ENCODE results near the gene GNAI3. TPM values are rescaled to one million over a fixed set of nuclear protein-coding genes. Genes with fewer than 3 reads are reported as not detected.
A peak's percentile ranks its signal among the peaks of the same experiment; 100 is the strongest.

GNAI3 gene
- total and polyA plus RNA-seq, 2 donors (not counting 3 experiments of a cell fraction or from before 2014, with no cell fraction given), result 5.0 to 14.0 TPM

GRCh38 chr1:109643385-109644230, 95.2 kb downstream of the GNAI3 start:
- Histone ChIP-seq H3K27me3 (ENCODE audit: control insufficient read depth in 2 of 2, insufficient read depth in 2 of 2, low read length in 2 of 2) (no peaks in the 10 kb centered on the region), H4K20me1 (replicated peaks; ENCODE audit: control insufficient read depth, extremely low read depth, insufficient read depth, low read length) (no peaks in the 10 kb centered on the region), H3K4me3 (replicated peaks in 1 of 3; ENCODE audit: insufficient read depth in 1 of 3, low read depth in 1 of 3, low read length in 3 of 3) (no peak overlapping the region), H3K4me1 (ENCODE audit: control insufficient read depth, extremely low read depth, insufficient read depth, low read length) (no peaks in the 10 kb centered on the region), H3K9me1 (replicated peaks; ENCODE audit: control insufficient read depth, extremely low read depth, insufficient read depth, low read length) (no peaks in the 10 kb centered on the region), H3K9me3 (replicated peaks; ENCODE audit: control insufficient read depth, insufficient read depth, low read length) (no peaks in the 10 kb centered on the region), H3K36me3 (ENCODE audit: control insufficient read depth in 2 of 2, extremely low read depth in 1 of 2, insufficient read depth in 2 of 2, low read length in 2 of 2) (no peaks in the 10 kb centered on the region), H3K27ac (ENCODE audit: insufficient read depth, low read depth, low read length) (no peak overlapping the region), H3K4me2 (ENCODE audit: insufficient read depth, low read length) (no peak overlapping the region), H2AFZ (ENCODE audit: low read depth, low read length) (peak overlapping the region; percentile 88), H3K79me2 (ENCODE audit: control insufficient read depth, insufficient read depth, low read length) (no peaks in the 10 kb centered on the region), H3K9ac (replicated peaks; ENCODE audit: extremely low read depth, insufficient read depth, low read length) (no peak overlapping the region)
- dilution Hi-C loops (cut with MboI; ENCODE audit: extremely low pct_ligation_motif_present, low sequenced_read_pairs), result no loop called here
- no TSS peak for BruUV-seq (replicated peaks)
- POLR2A ChIA-PET, result no interaction called here
- TF ChIP-seq CTCF (IDR thresholded peaks at IDR 0.05; ENCODE audit: extremely low read depth in 1 of 2, insufficient read depth in 1 of 2, low read depth in 1 of 2, low read length in 2 of 2) (peak; percentile 86 to 97), POLR2AphosphoS5 (IDR thresholded peaks at IDR 0.05; ENCODE audit: insufficient read depth, low read depth, low read length) (no peak)
- intact Hi-C loops (cut with micrococcal nuclease), result loop anchor here (1.0 to 5.0 kb wide), 3 partner anchors 130 to 341 kb away; partner anchors contain the start of gene AHCYL1
- peak; percentile 89 for FAIRE-seq
- CTCF ChIA-PET, result interaction anchor here (0.7 to 2.2 kb wide), 7 partner anchors 60 to 341 kb away, joined by 3 to 17 read pairs (median 5); partner anchors contain the start of gene AHCYL1
- DNase-seq (ENCODE audit: low read depth, low spot score), result peak; percentile 63

GRCh38 chr1:109644670-109645069, 96.3 kb downstream of the GNAI3 start:
- Histone ChIP-seq H3K9ac (replicated peaks; ENCODE audit: extremely low read depth, insufficient read depth, low read length) (no peak overlapping the region), H3K36me3 (ENCODE audit: control insufficient read depth in 2 of 2, extremely low read depth in 1 of 2, insufficient read depth in 2 of 2, low read length in 2 of 2) (no peaks in the 10 kb centered on the region), H3K9me1 (replicated peaks; ENCODE audit: control insufficient read depth, extremely low read depth, insufficient read depth, low read length) (no peaks in the 10 kb centered on the region), H2AFZ (ENCODE audit: low read depth, low read length) (no peak overlapping the region), H3K9me3 (replicated peaks; ENCODE audit: control insufficient read depth, insufficient read depth, low read length) (no peaks in the 10 kb centered on the region), H3K27me3 (ENCODE audit: control insufficient read depth in 2 of 2, insufficient read depth in 2 of 2, low read length in 2 of 2) (no peaks in the 10 kb centered on the region), H3K4me1 (ENCODE audit: control insufficient read depth, extremely low read depth, insufficient read depth, low read length) (no peaks in the 10 kb centered on the region), H4K20me1 (replicated peaks; ENCODE audit: control insufficient read depth, extremely low read depth, insufficient read depth, low read length) (no peaks in the 10 kb centered on the region), H3K4me2 (ENCODE audit: insufficient read depth, low read length) (no peak overlapping the region), H3K4me3 (replicated peaks in 1 of 3; ENCODE audit: insufficient read depth in 1 of 3, low read depth in 1 of 3, low read length in 3 of 3) (no peak overlapping the region), H3K79me2 (ENCODE audit: control insufficient read depth, insufficient read depth, low read length) (no peaks in the 10 kb centered on the region), H3K27ac (ENCODE audit: insufficient read depth, low read depth, low read length) (no peak overlapping the region)
- no TSS peak for BruUV-seq (replicated peaks)
- intact Hi-C loops (cut with micrococcal nuclease), result loop anchor here (5.0 kb wide), 1 partner anchor 147 kb away; no protein-coding TSS in a partner anchor
- dilution Hi-C loops (cut with MboI; ENCODE audit: extremely low pct_ligation_motif_present, low sequenced_read_pairs), result no loop called here
- TF ChIP-seq JUN (IDR thresholded peaks at IDR 0.05; ENCODE audit: borderline replicate concordance, insufficient read depth, insufficient read length, low read depth) (no peak), POLR2AphosphoS5 (IDR thresholded peaks at IDR 0.05; ENCODE audit: insufficient read depth, low read depth, low read length) (no peak), FOS (IDR thresholded peaks at IDR 0.05; ENCODE audit: borderline replicate concordance, insufficient read depth, low read length) (no peak), POLR2A (IDR thresholded peaks at IDR 0.05; ENCODE audit: low read depth, low read length) (no peak), EZH2 (IDR thresholded peaks at IDR 0.05; ENCODE audit: borderline replicate concordance, low read depth, low read length, severe bottlenecking) (no peak), CTCF (IDR thresholded peaks at IDR 0.05; ENCODE audit: extremely low read depth in 1 of 2, insufficient read depth in 1 of 2, low read depth in 1 of 2, low read length in 2 of 2) (no peak), MAX (IDR thresholded peaks at IDR 0.05; ENCODE audit: insufficient read depth, insufficient read length) (no peak), MYC (IDR thresholded peaks at IDR 0.05; ENCODE audit: low read depth, low read length) (no peak), GATA2 (IDR thresholded peaks at IDR 0.05; ENCODE audit: insufficient read depth, insufficient read length, low read depth, low read length) (no peak)
- no peak for FAIRE-seq
- DNase-seq (ENCODE audit: low read depth, low spot score), result peak; percentile 67
- CTCF ChIA-PET, result interaction anchor here (1.2 to 2.2 kb wide), 4 partner anchors 99 to 340 kb away, joined by 3 to 17 read pairs (median 8); partner anchors contain the start of gene AHCYL1
- POLR2A ChIA-PET, result no interaction called here

All from endothelial cell of umbilical vein (primary cell).